GM19455 (cell line): ENCODE measurements around the gene RIPOR3.

ENCODE experiments used
- ATAC-seq: cut with Tn5 transposase; IDR thresholded peaks from one replicate; pipeline ENCODE4 v1.9.1; 2021; ENCODE audit not compliant: unreplicated experiment

RIPOR3 gene

GRCh38 chr20:50690650-50691572 lies at the start of gene RIPOR3:
RIPOR3 (minus strand) TSS chr20:50691542; CDS start chr20:50691128, 414 bp downstream.
- no peak for ATAC-seq

- ATAC-seq: no peak
Measured at GRCh38 chr20:50737352-50737751, 46.0 kb upstream of the RIPOR3 start.

- no peak for ATAC-seq
Measured at GRCh38 chr20:50735813-50736212, 44.5 kb upstream of the RIPOR3 start.

GRCh38 chr20:50734730-50735679 lies 43.7 kb upstream of the RIPOR3 start:
- ATAC-seq: no peak

- ATAC-seq: no peak
Measured at GRCh38 chr20:50733644-50734349, 42.5 kb upstream of the RIPOR3 start.

GRCh38 chr20:50731930-50732690 lies 40.8 kb upstream of the RIPOR3 start:
- no peak for ATAC-seq

- peak; percentile 84 for ATAC-seq
Measured at GRCh38 chr20:50731055-50731929, 40.0 kb upstream of the RIPOR3 start, which contains the start of gene PARD6B. PARD6B (plus strand) TSS chr20:50731580; CDS start chr20:50731787, 207 bp downstream.

GRCh38 chr20:50730765-50731054 lies 39.4 kb upstream of the RIPOR3 start:
- no peak for ATAC-seq

GRCh38 chr20:50729901-50730764 lies 38.8 kb upstream of the RIPOR3 start:
- ATAC-seq: no peak

- ATAC-seq: no peak
Measured at GRCh38 chr20:50728981-50729874, 37.9 kb upstream of the RIPOR3 start.

GRCh38 chr20:50728486-50728980 lies 37.2 kb upstream of the RIPOR3 start:
- ATAC-seq: no peak

- ATAC-seq: no peak
Measured at GRCh38 chr20:50727792-50728485, 36.6 kb upstream of the RIPOR3 start.

- no peak for ATAC-seq
Measured at GRCh38 chr20:50726955-50727791, 35.8 kb upstream of the RIPOR3 start.

- no peak for ATAC-seq
Measured at GRCh38 chr20:50725724-50726005, 34.3 kb upstream of the RIPOR3 start.

GRCh38 chr20:50724851-50725723 lies 33.7 kb upstream of the RIPOR3 start:
- ATAC-seq: no peak
